Choroid plexus epithelial cell (primary cell): ENCODE results near the gene EXOC4.

Source experiments
- DNase-seq: peaks from one replicate; pipeline ENCODE4 v3.0.0-alpha.2; 2010; ENCODE audit warnings: low read depth
- H3K4me3 ChIP-seq: 2 replicates; pipeline ENCODE4 v1.5.1; 2011; ENCODE audit warnings: low read depth, mild to moderate bottlenecking, control low read depth, low read length, moderate library complexity
- CTCF ChIP-seq: conservative IDR thresholded peaks from 2 replicates; pipeline ENCODE4 v1.5.1; 2011; ENCODE audit warnings: low read depth, mild to moderate bottlenecking, control low read depth, inconsistent platforms, low read length, moderate library complexity

Gene EXOC4

GRCh38 chr7:133672866-133673265, 420.0 kb downstream of the EXOC4 start:
- no peak for DNase-seq
- no peak for TF ChIP-seq CTCF
- H3K4me3 ChIP-seq: no peak overlapping the region

- DNase-seq: no peak
- H3K4me3 ChIP-seq: no peak overlapping the region
- TF ChIP-seq CTCF: no peak
Observed at GRCh38 chr7:133674079-133674763, 421.3 kb downstream of the EXOC4 start.

- TF ChIP-seq CTCF: no peak
- DNase-seq: no peak
- no peak overlapping the region for H3K4me3 ChIP-seq
Observed at GRCh38 chr7:133675510-133676218, 422.8 kb downstream of the EXOC4 start.

GRCh38 chr7:133676805-133677370, 424.0 kb downstream of the EXOC4 start:
- DNase-seq: peak; percentile 50
- no peak for TF ChIP-seq CTCF

GRCh38 chr7:133678137-133678814, 425.4 kb downstream of the EXOC4 start:
- TF ChIP-seq CTCF: no peak
- no peak overlapping the region for H3K4me3 ChIP-seq
- no peak for DNase-seq

More at GRCh38 chr7:133676805-133677370, 424.0 kb downstream of the EXOC4 start:
- H3K4me3 ChIP-seq: no peak overlapping the region

GRCh38 chr7:133679977-133680376, 427.1 kb downstream of the EXOC4 start:
- DNase-seq: no peak
- H3K4me3 ChIP-seq: no peak overlapping the region
- no peak for TF ChIP-seq CTCF
